Measurements from ENCODE around the gene ARFRP1. TPM values are rescaled to one million over a fixed set of nuclear protein-coding genes. Genes with fewer than 3 reads are reported as not detected.

ARFRP1 gene
- total and polyA plus RNA-seq, 2 of the 4 experiments (the other 2 are of a cell fraction): 25.3 to 36.6 TPM

GRCh38 chr20:63733117-63733516 lies 25.3 kb upstream of the ARFRP1 start:
- peaks cover 21 to 60% of the 10 kb centered on the region in 2 experiments for H3K79me1 ChIP-seq (ENCODE audit: low read depth in 1 of 2, low read length in 2 of 2)
- no peak overlapping the region for H3K27ac ChIP-seq (ENCODE audit: insufficient read depth, low read length)
- intact Hi-C loops (cut with micrococcal nuclease): no loop called here
- H3K36me3 ChIP-seq (ENCODE audit: control insufficient read depth, insufficient read depth, low read length): peaks cover 39% of the 10 kb centered on the region
- H3K4me3 ChIP-seq (ENCODE audit: insufficient read depth, low read depth, low read length): no peak overlapping the region
- no peak overlapping the region for H3K23ac ChIP-seq (ENCODE audit: low read depth, low read length)
- H3K9me3 ChIP-seq (ENCODE audit: control insufficient read depth, insufficient read depth, low read length): no peaks in the 10 kb centered on the region
- no TSS peak for BruUV-seq (replicated peaks)
- POLR2A ChIA-PET (ENCODE audit: unreplicated experiment): no interaction called here
- H4K91ac ChIP-seq (ENCODE audit: insufficient read depth, low read depth, low read length): no peak overlapping the region
- H4K5ac ChIP-seq (ENCODE audit: low read depth, low read length): no peak overlapping the region
- no peak overlapping the region for H2BK15ac ChIP-seq (ENCODE audit: low read depth, low read length)
- H3K9me1 ChIP-seq (ENCODE audit: insufficient read depth, low read length): peaks cover 19% of the 10 kb centered on the region
- CTCF ChIA-PET: no interaction called here
- peaks cover 2% of the 10 kb centered on the region; the same call in 1 of the 2 replicates for H3K4me1 ChIP-seq (ENCODE audit: control insufficient read depth, insufficient read depth, low read length)
- H3K9ac ChIP-seq (ENCODE audit: low read depth, low read length): no peak overlapping the region
- no peak for TF ChIP-seq FOS (IDR thresholded peaks at IDR 0.05; ENCODE audit: low read depth, low read length)
- no peak for TF ChIP-seq CHD1 (IDR thresholded peaks at IDR 0.05; ENCODE audit: low read depth, low read length)
- no peak for TF ChIP-seq SMC3 (IDR thresholded peaks at IDR 0.05; ENCODE audit: low read depth, low read length)
- no peak for TF ChIP-seq CEBPB (IDR thresholded peaks at IDR 0.05; ENCODE audit: low read depth, low read length)
- no peak for TF ChIP-seq MXI1 (IDR thresholded peaks at IDR 0.05; ENCODE audit: borderline replicate concordance, low read depth, low read length)
- TF ChIP-seq USF2 (IDR thresholded peaks at IDR 0.05; ENCODE audit: low read depth, low read length): no peak
- TF ChIP-seq CTCF (conservative IDR thresholded peaks at IDR 0.05; ENCODE audit: low read depth, low read length): no peak
- TF ChIP-seq MAFK (IDR thresholded peaks at IDR 0.05; ENCODE audit: low read depth, low read length): no peak
- no peak for TF ChIP-seq POLR2A (IDR thresholded peaks at IDR 0.05; ENCODE audit: low read depth, low read length)
- no peak for TF ChIP-seq RCOR1 (IDR thresholded peaks at IDR 0.05; ENCODE audit: insufficient replicate concordance, low read length)
- TF ChIP-seq RFX5 (IDR thresholded peaks at IDR 0.05; ENCODE audit: low read depth, low read length): no peak
- H3K18ac ChIP-seq (ENCODE audit: low read depth, low read length): no peak overlapping the region
- no peak overlapping the region for H3K56ac ChIP-seq (ENCODE audit: extremely low read depth, insufficient read depth, low read length)
- no peak overlapping the region for H2BK5ac ChIP-seq (ENCODE audit: low read depth, low read length, poor library complexity, severe bottlenecking)
- H2AK5ac ChIP-seq (ENCODE audit: low read depth, low read length): no peak overlapping the region
- no peak overlapping the region for H2AK9ac ChIP-seq (replicated peaks; ENCODE audit: low read depth, low read length, poor library complexity)
- 97% methylated on average over 4 of the region's 13 CpGs; no CpG with 5 or more reads in 1 of the 2 experiments for WGBS, 2 experiments (ENCODE audit: extremely low coverage in 2 of 2, insufficient read length in 1 of 2)
- in situ Hi-C loops (cut with MboI; ENCODE audit: low sequenced_read_pairs): no loop called here
- ATAC-seq (ENCODE audit: low read depth): no peak
- H3K27me3 ChIP-seq (ENCODE audit: control insufficient read depth, insufficient read depth, low read length): no peaks in the 10 kb centered on the region
- H3K4ac ChIP-seq (ENCODE audit: low read depth, low read length): no peak overlapping the region
- H3K14ac ChIP-seq (replicated peaks; ENCODE audit: low read depth, low read length): no peak overlapping the region
- H3K4me2 ChIP-seq (ENCODE audit: low read depth, low read length): no peak overlapping the region
- peaks cover 44% of the 10 kb centered on the region for H4K20me1 ChIP-seq (ENCODE audit: insufficient read depth, low read length)
- no peak overlapping the region for H2BK120ac ChIP-seq (ENCODE audit: low read depth, low read length)
- H2BK20ac ChIP-seq (ENCODE audit: low read depth, low read length): no peak overlapping the region
- no peak for DNase-seq
- dilution Hi-C loops (cut with HindIII; ENCODE audit: low sequenced_read_pairs, unreplicated experiment): no loop called here
- no peak overlapping the region for H4K8ac ChIP-seq (ENCODE audit: low read depth in 2 of 2, low read length in 2 of 2)
- H2AFZ ChIP-seq (replicated peaks; ENCODE audit: low read length, poor library complexity): no peak overlapping the region
